ENCODE data around the gene KCNG4.

Gene KCNG4

DNA sequence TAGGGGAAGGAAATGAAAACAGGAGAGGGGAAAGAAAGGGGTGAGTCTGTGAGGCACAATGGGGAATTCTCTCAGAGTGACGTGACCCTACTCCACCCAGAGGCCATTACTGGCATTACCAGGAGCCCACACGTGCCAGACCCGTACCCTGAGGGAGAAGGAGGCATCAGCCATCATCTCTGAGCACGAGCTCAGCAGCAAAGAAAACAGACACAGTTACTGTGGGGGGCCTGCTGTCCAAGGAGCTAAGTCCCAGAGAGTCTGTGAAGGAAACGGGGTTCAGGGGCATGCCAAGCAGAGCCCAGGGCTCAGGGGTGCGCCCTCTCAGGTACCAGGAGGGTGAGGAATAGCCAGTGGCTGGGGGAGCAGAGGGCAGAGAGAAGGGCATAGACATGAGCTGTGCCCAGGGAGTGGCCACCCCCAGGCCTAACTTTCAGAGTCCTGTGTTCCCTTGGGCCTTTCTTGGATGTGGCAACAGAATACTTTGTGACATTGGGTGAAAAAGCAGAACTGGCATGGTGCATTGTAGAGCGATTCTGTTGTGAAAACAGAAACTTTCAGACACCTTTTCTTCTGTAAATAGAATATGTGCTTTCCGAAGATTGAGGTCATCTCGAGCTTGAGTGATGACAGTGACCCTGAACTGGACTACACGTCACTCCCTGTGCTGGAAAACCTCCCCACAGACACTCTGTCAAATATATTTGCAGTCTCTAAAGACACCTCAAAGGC is 64.3 kb downstream of the KCNG4 start:
- Histone ChIP-seq H3K9me3 (ENCODE audit: control insufficient read depth, low read length) (no peaks in the 10 kb centered on the region), H3K4me3 (ENCODE audit: extremely low read depth, insufficient read depth, low read length, poor library complexity, severe bottlenecking) (no peak overlapping the region), H3K27ac (ENCODE audit: low read depth, low read length, severe bottlenecking) (no peak overlapping the region), H3K36me3 (ENCODE audit: control insufficient read depth, insufficient read depth, low read length) (peaks cover 14% of the 10 kb centered on the region), H3K4me1 (ENCODE audit: control insufficient read depth, insufficient read depth, low read length, poor library complexity, severe bottlenecking) (peaks cover 28% of the 10 kb centered on the region)
- 74 to 90% methylated on average over 5 to 9 of the region's 10 CpGs for WGBS, 2 experiments (ENCODE audit: insufficient coverage in 2 of 2)

DNA sequence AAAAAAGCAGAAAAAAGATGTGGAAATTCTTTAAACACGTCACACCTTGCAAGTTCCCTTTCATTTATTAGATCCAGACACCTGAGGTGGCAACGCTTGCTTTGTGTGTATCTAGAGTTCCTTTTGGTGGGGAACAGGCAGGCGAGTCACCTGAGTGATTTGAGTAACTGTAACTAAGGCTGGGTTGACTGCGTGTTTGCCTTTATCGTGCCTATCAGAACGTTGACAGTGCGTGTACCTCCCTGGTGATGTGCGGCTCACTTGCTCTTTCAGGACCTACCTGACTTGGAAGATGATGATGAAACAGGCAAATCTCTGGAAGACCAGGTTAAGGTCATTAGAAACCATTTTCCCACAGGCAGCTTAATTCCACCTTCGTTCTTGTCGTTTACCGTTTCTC is 65.4 kb downstream of the KCNG4 start:
- Histone ChIP-seq H3K9me3 (ENCODE audit: control insufficient read depth, low read length) (no peaks in the 10 kb centered on the region), H3K4me1 (ENCODE audit: control insufficient read depth, insufficient read depth, low read length, poor library complexity, severe bottlenecking) (peaks cover 26% of the 10 kb centered on the region), H3K36me3 (ENCODE audit: control insufficient read depth, insufficient read depth, low read length) (peaks cover 3% of the 10 kb centered on the region), H3K4me3 (ENCODE audit: extremely low read depth, insufficient read depth, low read length, poor library complexity, severe bottlenecking) (no peak overlapping the region), H3K27ac (ENCODE audit: low read depth, low read length, severe bottlenecking) (no peak overlapping the region)
- WGBS, 2 experiments (ENCODE audit: insufficient coverage in 2 of 2): 88 to 96% methylated on average over 8 to 10 of the region's 11 CpGs

DNA sequence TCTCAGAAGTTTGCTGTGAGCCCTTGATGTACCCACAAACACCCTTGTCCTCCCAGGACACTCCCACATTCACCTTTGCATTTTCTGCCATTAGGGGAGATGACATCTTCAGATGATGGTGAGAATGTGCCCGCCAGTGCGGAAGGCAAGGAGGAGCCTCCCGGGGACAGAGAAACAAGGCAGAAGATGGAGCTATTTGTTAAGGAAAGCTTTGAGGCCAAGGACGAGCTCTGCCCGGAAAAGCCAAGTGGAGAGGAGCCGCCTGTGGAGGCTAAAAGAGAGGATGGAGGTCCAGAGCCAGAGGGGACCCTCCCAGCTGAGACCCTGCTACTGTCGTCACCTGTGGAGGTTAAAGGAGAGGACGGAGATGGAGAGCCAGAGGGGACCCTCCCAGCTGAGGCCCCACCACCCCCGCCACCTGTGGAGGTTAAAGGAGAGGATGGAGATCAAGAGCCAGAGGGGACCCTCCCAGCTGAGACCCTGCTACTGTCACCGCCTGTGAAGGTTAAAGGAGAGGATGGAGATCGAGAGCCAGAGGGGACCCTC is 70.0 kb downstream of the KCNG4 start:
- Histone ChIP-seq H3K27ac (ENCODE audit: low read depth, low read length, severe bottlenecking) (no peak overlapping the region), H3K4me1 (ENCODE audit: control insufficient read depth, insufficient read depth, low read length, poor library complexity, severe bottlenecking) (no peaks in the 10 kb centered on the region), H3K4me3 (ENCODE audit: extremely low read depth, insufficient read depth, low read length, poor library complexity, severe bottlenecking) (no peak overlapping the region), H3K36me3 (ENCODE audit: control insufficient read depth, insufficient read depth, low read length) (no peaks in the 10 kb centered on the region), H3K9me3 (ENCODE audit: control insufficient read depth, low read length) (no peaks in the 10 kb centered on the region)
- 88% methylated on average over 5 to 9 of the region's 11 CpGs for WGBS, 2 experiments (ENCODE audit: insufficient coverage in 2 of 2)

Measured in mesodermal cell (in vitro differentiated cells).